Fibroblast of skin of abdomen (primary cell): Measurements from ENCODE around the gene TMC6.
"Not testable (repeated sequence)": the region's sequence is repeated elsewhere in the genome, so short reads cannot be mapped to it uniquely, and the experiment has no call there.

Experiments
- DNase-seq: peaks from one replicate; pipeline ENCODE4 v3.0.0-alpha.2; 2013

The TMC6 gene

GRCh38 chr17:78069695-78070094 lies 58.9 kb downstream of the TMC6 start:
- no peak for DNase-seq

- not testable (repeated sequence) for DNase-seq
These were observed 61.6 kb downstream of the TMC6 start for GRCh38 chr17:78066976-78067375.

- no peak for DNase-seq
These were observed 63.8 kb downstream of the TMC6 start for GRCh38 chr17:78064708-78065107.

GRCh38 chr17:78063489-78063888 lies 65.1 kb downstream of the TMC6 start:
- no peak for DNase-seq

GRCh38 chr17:78062596-78062995 lies 66.0 kb downstream of the TMC6 start:
- no peak for DNase-seq
